Stimulated activated CD4-positive, alpha-beta T cell treated with anti-CD3 and anti-CD28 coated beads, TNF-alpha, amount 100 ng/mL, for 48 hours (primary cell): Measurements from ENCODE around the gene POU6F1.
"Not testable (repeated sequence)": the region's sequence is repeated elsewhere in the genome, so short reads cannot be mapped to it uniquely, and the experiment has no call there.

ENCODE experiments used
- DNase-seq, 3 donors: peaks; one replicate each; pipeline ENCODE4 v3.0.0-alpha.2; 2020; ENCODE audit warnings: low read depth in 3 of 3

Gene POU6F1

DNA sequence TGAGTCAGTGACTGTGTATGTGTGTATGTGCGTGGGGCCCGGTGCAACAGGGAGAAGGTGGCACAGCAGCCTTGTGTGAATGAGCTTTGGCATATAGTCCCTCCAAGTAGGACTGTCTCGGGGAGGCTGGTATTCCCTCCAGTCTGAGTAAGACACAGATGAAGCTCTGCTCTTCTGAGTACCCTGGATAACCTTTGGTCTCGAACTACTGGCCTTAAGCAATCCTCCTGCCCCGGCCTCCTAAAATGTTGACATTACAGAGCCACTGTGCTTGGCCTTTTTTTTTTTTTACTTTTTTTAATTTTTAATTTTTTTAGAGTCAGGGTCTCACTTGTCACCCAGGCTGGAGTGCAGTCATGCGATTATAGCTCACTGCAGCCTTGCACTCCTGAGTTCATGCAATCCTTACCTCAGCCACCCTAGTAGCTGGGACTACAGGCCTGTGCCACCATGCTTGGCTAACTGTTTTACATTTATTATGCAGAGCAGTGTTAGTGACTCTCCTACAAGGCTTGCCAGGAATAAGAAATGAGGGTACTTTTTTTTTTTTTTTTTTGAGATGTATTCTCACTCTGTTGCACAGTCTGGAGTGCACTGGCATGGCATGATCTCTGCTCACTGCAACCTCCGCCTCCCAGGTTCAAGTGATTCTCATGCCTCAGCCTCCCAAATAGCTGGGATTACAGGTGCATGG is 11.4 kb upstream of the POU6F1 start:
- DNase-seq = no peak

DNA sequence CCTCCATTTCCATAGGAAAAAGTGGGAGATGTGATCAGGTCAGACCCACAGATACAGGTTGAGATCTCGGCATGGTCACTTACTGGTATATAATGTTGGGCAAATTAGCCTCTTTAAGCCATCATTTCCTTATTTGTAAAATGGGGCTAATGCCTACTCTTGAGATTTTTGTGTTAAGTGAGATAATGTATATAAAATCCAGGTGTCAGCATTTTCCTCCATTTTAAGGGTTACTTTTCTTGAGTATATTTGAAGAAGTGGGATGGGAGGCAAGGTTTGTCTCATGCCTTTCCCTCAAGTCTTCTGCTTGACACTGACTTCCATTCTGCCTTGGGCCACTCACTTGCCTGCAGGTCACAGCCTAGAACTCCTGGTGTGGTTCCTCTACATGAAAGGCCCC is 10.1 kb upstream of the POU6F1 start:
- no peak for DNase-seq

- not testable (repeated sequence) for DNase-seq
Measured at GRCh38 chr12:51227112-51227511, 9.2 kb upstream of the POU6F1 start.

DNA sequence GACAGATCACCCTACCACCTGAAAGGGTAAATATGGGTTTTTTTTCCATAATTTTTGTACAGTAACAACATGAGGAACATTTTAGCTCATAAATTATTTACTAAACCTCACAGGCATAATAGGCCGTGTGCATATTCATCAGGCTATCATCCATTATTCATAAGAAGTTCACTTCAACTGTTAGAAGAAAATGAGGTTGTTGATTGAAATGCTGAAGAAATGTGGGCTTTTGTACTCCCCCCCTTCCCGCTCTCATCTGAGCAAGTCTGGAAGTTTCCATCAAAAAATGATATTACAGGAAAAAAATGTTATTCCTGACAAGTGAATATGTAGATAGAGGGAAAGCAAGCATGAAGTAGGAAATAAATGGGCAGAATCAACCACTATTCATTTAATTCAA is 7.9 kb upstream of the POU6F1 start:
- no peak for DNase-seq

DNA sequence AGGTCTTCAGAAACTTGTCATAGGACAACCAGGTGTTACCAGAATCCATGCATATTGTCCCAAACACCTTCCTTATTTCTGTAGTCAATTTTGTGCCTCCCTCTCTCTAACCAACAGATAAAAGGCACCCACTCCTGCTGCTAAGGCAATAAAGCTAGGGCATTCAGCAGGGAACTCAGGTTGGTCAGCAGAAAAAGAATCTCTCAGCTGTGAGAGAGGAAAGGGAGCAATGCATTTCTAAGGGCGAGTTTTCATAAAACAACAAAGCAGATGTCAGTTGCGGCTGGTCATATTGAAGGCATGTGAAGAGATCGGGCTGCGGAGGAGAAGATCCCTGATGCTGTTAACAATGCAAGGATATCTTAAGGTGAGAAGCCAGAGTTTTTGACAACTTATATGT is 7.4 kb upstream of the POU6F1 start:
- no peak for DNase-seq

GRCh38 chr12:51224625-51225024 is 6.8 kb upstream of the POU6F1 start:
- DNase-seq = no peak

DNA sequence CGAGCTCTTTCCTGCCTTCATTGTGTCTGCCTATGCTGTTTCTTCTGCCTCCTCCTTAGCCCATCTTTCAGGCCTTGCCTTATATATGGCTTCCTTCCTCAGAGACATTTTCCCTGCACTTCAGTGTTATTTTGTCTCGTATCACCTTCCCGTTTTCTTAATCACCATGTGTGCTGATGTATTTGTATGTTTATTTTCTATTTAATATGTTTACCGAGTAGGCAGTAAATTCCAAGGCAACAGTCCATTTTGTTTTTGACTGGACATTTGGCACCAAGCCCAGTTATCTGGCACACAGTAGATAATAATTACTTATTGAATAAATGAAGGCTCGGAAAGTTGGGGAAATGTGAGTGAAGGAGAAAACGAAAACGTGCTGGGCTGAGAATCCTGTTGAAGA is 4.6 kb upstream of the POU6F1 start:
- DNase-seq = no peak

- DNase-seq = not testable (repeated sequence)
Measured at GRCh38 chr12:51219857-51220256, 2.0 kb upstream of the POU6F1 start.

DNA sequence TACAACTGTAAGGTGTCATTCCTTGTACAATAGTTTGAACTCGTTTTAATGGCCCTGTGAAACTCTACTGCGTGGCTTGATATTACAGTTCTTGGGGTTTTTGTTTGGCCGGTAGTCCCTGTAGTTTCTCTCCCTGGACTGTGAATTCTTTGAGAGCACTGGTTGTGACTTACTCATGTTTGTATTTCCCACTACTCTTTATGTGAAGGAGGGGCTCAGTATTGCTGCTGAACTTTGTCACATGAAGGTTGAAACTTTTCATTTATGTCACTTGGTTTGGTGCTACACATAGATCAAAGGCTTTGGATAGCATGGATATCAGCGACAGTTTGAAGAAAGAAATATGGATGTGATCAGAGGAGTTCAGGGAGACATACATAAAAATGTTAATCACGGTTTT is 1.5 kb upstream of the POU6F1 start:
- no peak for DNase-seq

DNA sequence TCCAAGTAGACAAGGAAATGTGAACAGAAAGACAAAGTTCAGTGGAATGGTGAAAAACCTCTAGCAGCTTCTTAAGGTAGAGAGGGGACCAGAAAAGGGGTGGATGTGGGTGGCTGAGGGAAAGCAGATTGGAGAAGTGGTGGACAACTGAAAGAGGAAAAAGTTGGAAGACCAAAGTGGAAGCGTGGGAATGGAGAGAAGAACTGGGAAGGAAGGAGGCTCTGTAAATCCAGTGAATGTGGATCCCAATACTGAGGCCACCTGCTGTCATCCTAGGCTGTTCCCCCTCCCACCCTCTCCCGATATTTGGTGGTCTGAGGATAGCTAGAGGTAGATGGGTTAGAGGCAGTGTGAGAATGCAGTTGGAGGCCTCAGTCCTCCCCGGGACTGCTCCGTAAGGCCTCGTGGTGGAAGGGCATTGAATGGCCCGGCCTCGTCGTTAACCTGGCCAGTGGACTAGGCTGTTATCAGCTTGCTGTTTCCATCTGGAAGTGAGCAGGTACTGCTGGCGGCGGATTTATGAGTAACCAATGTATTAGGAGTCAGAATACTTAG is 822 bp upstream of the POU6F1 start:
- DNase-seq = no peak

DNA sequence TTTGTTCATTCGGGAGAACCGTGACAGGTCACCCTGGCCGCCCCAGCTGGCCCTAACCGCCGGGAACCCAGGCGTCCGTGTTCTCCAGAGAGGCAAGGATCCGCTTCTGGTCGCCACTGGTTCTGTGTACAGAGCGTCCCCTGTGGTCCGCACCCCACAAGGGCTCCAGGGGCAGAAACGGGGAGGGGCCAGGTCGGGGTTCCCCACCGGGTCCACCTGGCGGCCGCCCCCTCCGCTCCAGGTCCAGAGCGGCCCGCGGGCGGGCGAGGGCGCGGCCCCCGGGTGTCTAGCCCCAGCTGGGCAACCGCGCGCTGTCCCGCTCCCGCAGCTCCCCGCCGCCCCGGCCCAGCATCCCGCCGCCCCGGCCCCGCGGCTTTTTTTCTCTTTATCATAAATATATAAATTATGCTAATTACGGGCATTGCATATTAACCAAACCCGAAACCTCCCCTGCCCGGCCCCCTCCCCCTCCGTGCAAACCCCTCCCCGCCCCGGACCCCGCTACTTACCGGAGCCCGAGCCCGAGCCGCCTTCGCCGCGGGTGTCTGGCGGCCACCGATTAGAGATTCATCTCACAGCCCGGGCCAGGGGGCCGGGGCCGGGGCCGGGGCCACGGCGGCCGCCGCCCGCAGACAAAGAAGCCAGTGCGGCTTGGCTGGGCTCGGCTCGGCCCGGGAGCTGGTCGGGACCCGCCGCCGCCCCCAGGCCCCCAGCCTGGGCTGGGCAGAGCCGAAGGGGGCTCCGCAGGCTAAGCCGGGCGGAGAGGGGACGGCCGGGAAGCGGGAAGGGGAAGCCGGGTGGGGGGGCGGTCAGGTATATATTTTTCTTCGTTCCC is 512 bp downstream of the POU6F1 start:
- DNase-seq = peak in 2 of 3 donors; percentile 17 to 30

DNA sequence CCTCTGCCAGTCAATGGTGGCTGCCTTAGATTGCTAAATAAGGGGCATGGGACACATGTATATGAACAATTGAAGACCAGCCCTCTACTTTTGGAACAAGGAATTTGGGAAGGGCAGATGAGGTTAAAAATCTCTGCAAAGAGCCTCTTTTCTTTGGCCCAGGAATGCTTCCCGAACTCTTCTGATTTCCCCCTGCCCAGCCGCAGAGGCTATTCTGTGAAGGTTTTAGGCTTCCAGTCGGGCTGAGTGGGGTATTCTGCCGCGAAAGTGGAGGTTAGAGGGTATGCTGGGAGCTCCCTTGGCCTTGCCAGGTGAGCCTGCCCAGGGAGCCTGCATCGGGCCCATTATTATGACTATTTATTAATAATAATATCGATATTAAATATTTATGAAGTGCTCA is 1.2 kb downstream of the POU6F1 start:
- DNase-seq = no peak

- no peak for DNase-seq
Measured at GRCh38 chr12:51214895-51215294, 3.0 kb downstream of the POU6F1 start.

- no peak for DNase-seq
Measured at GRCh38 chr12:51210690-51211395, 7.0 kb downstream of the POU6F1 start.

- DNase-seq = no peak
Measured at GRCh38 chr12:51209259-51209658, 8.6 kb downstream of the POU6F1 start.

DNA sequence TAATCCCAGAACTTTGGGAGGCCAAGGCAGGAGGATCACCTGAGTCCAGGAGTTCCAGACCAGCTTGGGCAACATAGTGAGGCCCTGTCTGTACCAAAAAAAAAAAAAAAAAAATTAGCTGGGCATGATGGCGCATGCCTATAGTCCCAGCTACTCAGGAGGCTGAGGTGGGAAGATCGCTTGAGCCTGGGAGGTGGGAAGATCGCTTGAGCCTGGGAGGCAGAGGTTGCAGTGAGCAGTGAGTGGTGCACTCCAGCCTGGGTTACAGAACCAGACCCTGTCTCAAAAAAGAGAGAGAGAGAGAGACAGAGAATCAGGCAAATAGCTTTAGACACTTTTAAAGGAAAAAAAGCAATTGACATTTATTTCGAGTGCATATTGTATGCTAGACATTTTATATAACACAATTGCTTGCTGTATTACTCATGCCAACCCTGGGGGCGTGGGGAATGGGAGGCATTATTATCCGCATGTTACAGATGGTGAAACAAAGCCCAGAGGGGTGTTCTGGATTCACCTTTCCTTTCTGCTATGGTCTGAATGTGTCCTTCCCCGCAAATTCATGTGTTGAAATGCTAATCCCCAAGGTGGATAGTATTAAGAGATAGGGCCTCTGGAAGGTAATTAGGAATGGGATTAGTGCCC is 9.7 kb downstream of the POU6F1 start:
- DNase-seq = no peak

DNA sequence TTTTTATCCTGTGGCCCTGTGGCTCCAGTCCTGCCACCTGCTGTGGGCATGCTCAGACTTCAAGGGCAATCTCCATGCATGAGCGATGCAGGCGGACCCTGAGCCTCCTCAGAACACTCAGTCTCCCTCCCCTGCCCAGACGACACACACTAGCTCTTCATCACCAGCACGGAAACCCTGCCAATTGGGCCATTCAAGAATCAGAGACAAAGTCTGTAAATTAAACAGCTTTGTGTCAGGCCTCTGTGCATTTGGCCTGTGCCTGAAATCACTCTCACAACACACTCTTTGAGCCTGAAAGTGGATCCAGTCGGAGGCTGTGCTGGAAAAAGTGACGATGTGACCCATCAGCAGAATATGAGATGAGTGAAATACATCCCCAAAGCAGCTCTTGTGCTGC is 12.5 kb downstream of the POU6F1 start:
- DNase-seq = no peak

DNA sequence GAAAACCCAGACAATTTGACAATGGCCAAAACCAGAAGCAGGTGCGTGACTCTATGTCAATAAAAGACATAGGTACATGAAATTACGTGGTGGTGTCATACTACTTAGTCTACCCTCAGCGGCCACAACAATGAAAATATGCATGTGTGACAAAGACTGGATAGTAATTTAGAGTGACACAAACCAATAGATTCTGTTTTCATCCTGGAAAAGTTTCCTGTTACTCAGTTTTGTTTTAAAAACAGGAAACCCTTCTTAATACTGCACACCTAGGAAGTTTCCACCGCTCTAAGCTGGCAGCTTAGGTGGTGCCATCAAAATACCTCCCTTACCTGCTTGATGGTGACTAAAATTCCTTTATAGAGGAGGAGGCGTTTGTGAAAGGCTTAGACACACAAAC is 15.1 kb downstream of the POU6F1 start:
- DNase-seq = no peak

GRCh38 chr12:51200806-51201205 is 17.1 kb downstream of the POU6F1 start:
- DNase-seq = no peak

DNA sequence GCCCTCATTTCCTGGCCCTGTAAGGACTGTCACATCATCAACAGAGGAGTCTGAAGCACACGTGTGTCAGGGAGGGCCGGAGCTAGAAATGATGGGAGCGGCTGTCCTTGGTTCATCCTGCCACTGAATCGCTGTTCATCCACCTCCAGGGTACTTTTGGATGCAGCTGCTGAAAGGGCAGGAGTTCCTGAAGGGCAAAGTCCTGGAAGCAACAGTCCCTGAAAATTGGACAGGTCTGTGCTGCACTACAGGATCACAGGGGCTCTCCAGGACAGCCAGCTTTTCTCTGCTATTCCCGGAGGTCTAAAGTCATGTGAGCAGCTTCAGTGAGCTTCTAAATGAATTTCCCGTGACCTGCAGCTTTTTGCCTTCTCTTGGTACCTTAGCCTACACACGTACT is 17.7 kb downstream of the POU6F1 start:
- no peak for DNase-seq

GRCh38 chr12:51199366-51199945 is 18.4 kb downstream of the POU6F1 start:
- no peak for DNase-seq
